CMK (cell line): Measurements from ENCODE around the gene GNB5.

Experiments used
- DNase-seq: peaks from one replicate; pipeline ENCODE4 v3.0.0-alpha.2; 2010; ENCODE audit warnings: low read depth

The GNB5 gene

GRCh38 chr15:52140646-52141045 is 50.5 kb downstream of the GNB5 start:
- no peak for DNase-seq

GRCh38 chr15:52139599-52140462 is 51.4 kb downstream of the GNB5 start:
- DNase-seq = no peak

- DNase-seq = peak; percentile 93
Observed at GRCh38 chr15:52137432-52138357, 53.5 kb downstream of the GNB5 start.

- no peak for DNase-seq
Observed at GRCh38 chr15:52136442-52136980, 54.7 kb downstream of the GNB5 start.

GRCh38 chr15:52134502-52135144 is 56.6 kb downstream of the GNB5 start:
- DNase-seq = no peak

- no peak for DNase-seq
Observed at GRCh38 chr15:52133510-52134220, 57.5 kb downstream of the GNB5 start.

- no peak for DNase-seq
Observed at GRCh38 chr15:52132066-52132465, 59.1 kb downstream of the GNB5 start.

- no peak for DNase-seq
Observed at GRCh38 chr15:52128568-52128967, 62.6 kb downstream of the GNB5 start.

- DNase-seq = no peak
Observed at GRCh38 chr15:52124270-52124880, 66.8 kb downstream of the GNB5 start.

- no peak for DNase-seq
Observed at GRCh38 chr15:52121896-52122295, 69.3 kb downstream of the GNB5 start.

- no peak for DNase-seq
Observed at GRCh38 chr15:52121006-52121405, 70.2 kb downstream of the GNB5 start.

GRCh38 chr15:52120488-52120887 is 70.7 kb downstream of the GNB5 start:
- no peak for DNase-seq

- no peak for DNase-seq
Observed at GRCh38 chr15:52118969-52119749, 72.0 kb downstream of the GNB5 start.

- no peak for DNase-seq
Observed at GRCh38 chr15:52117549-52117948, 73.6 kb downstream of the GNB5 start.

- no peak for DNase-seq
Observed at GRCh38 chr15:52115598-52116427, 75.4 kb downstream of the GNB5 start.

GRCh38 chr15:52114261-52115055 is 76.7 kb downstream of the GNB5 start:
- DNase-seq = no peak

- DNase-seq = no peak
Observed at GRCh38 chr15:52113708-52114107, 77.5 kb downstream of the GNB5 start.

GRCh38 chr15:52113235-52113634 is 78.0 kb downstream of the GNB5 start:
- no peak for DNase-seq
